SIG-M5 (cell line): ENCODE results near the gene GFOD1.
"Not testable (repeated sequence)": the region's sequence is repeated elsewhere in the genome, so short reads cannot be mapped to it uniquely, and the experiment has no call there.

Source experiments
- DNase-seq: peaks from one replicate; lab custom pipeline; 2025; lab: John Stamatoyannopoulos, UW

GFOD1 gene

DNA sequence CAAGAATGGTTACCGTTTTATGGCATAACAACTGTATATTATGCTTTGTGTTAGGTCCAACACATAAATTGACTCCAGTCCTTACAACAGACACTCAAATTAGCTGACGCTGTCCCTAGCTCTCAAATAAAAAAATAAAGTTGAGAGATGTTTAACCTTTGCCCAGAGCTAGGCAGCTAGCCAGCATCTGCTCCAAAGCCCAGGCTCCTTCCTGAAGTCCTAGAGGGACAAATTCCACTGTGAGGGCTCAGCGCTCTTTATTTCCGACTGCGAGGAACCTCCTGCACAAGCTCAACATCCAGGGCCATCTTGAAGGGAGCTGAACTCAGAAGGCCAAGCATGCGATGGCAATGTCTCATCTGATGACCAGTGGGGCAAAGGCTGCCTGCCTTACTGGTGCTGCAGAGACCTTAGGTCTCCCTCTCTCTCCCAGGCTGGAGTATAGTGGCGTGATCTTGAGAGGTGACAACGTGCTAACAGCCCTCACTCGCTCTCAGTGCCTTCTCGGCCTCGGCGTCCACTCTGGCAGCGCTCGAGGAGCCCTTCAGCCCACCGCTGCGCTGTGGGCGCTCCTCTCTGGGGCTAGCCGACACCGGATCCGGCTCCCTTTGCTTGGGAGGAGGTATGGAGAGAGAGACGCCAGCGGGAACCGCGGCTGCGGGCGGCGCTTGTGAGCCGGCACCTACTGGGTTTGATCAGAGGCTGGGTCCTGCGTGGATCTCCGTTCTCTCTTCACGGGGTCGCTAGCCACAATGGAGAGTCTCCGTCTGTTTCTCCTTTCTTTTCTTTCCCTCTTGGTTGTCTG, 24.7 kb upstream of the GFOD1 start:
- no peak for DNase-seq

DNA sequence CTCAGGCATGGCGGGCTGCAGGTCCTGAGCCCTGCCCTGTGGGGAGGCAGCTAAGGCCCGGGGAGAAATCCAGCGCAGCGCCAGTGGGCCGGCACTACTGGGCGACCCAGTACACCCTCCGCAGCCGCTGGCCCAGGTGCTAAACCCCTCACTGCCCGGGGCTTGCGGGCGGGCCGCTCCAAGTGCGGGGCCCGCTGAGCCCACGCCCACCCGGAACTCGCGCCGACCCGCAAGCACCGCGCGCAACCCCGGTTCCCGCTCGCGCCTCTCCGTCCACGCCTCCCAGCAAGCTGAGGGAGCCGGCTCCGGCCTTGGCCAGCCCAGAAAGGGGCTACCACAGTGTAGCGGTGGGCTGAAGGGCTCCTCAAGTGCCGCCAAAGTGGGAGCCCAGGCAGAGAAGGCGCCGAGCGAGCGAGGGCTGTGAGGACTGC, 23.8 kb upstream of the GFOD1 start:
- DNase-seq, result not testable (repeated sequence)

DNA sequence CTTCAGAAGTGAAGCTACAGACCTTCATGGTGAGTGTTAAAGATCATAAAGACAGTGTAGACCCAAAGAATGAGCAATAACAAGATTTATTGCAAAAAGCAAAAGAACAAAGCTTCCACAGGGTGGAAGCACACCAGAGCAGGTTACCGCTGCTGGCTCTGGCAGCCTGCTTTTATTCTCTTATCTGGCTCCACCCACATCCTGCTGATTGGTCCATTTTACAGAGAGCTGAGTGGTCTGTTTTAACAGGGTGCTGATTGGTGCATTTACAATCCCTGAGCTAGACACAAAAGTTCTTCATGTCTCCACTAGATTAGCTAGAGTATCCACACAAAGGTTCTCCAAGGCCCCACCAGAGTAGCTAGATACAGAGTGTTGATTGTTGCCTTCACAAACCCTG, 23.0 kb upstream of the GFOD1 start:
- DNase-seq, result not testable (repeated sequence)

DNA sequence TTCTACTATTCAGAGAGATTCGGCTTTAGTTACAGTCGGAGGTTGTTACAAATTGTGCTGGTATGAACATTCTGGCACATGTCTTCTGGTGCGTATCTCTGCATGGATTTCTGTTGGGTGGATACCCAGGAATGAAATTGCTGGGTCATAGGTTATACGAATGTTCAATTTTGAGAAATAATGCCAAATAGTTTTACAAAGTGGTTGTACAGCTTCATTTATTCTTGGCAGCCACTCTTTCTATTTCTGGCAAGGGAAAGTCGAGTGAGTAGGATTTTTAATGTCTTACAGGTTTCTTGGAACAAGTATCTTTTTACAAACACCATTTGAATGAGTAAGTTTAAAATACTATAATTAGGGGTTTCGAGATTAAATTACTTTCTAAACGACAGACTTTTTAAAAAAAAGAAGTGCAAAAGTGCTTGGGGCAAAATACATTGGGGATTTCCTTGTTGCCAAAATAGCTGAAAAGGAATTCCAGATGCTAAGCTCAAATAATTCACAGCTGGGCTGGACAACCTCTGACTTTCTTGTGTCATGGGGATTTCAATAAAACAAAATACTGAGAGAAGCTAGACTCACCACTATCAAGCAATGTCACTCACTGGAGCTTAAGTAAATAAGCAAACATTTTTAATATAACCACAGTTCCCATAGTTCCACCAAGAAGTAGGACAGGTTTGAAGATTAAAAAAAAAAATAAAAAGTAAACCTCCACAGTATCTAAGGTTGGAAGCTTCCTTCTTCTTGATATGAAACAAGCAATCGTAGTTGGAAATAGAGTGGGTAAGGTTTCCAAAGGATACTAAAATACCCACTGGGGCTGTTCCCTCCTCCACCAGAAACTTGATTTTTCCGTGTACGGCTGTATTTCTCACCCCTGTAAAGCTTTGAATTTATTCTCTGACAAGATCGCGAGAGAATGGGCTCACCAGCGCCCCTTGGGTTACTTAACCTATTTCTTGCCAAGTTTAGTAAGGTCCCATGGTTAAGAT, 21.6 kb upstream of the GFOD1 start:
- DNase-seq, result no peak

GRCh38 chr6:13507306-13507860, 20.0 kb upstream of the GFOD1 start:
- no peak for DNase-seq

GRCh38 chr6:13505345-13505734, 17.9 kb upstream of the GFOD1 start:
- no peak for DNase-seq

DNA sequence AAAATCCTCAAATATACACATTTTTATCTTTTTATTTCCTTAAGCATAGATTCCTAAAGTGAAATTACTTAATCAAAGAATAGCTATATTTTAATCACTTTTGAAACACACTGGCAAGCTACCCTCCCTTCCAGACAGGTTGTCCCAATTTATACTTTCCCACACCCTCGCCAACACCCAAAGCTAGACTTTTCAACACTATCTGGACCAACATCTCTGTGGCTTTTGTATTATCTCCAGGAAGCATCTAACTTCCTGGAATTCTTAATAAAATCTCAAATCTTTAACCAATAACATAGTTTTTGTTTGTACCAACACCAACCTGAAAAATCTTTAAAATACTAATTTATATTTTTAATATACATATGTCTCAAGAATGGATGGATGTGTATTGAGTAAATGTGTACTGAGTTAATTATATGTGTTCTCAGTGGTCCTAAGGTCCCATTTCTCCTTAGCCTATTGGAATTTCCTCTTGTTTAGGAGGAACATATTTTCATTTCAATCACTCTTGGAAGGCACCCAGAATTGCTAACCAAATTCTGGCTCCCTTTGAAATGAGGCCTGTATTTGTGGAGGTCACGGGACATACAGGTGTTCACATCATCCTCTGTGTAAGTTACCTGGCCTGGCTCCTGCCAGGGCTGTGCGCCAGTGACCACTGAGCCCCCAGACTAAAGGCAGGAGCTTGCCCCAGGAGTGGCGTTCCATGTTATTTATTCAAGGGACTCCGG, 17.4 kb upstream of the GFOD1 start:
- DNase-seq, result no peak

- DNase-seq, result no peak
Observed at GRCh38 chr6:13500915-13501314, 13.5 kb upstream of the GFOD1 start.

GRCh38 chr6:13500264-13500663, 12.9 kb upstream of the GFOD1 start:
- no peak for DNase-seq

DNA sequence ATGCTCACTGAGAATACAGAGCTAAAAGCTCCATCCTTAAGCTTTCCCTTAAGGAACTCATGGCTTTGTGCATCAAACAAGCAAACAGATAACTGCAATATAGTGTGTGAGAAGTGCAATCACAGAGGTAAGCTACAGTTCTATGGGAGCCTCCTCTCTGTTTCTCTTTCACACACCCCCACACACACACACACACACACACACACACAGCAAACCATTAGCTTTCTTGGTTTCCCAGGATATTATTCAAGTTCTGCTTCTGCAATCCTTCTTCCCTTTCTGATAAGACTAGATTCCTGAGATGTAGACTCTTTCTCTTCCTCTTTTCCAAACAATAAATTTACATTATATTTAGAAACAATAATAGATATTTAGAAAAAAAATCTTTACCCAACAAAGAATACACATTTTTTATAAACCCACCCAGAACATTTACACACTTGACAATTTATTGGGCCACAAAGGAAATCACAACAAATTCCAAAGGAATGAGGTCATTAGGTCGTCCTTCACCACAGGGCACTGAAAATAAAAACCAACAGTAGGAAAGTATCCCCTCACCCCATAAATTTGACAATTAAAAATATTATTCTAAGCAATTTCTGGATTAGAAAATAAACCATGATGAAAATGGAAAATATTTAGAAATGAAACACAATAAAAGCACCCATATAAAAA, 9.3 kb upstream of the GFOD1 start:
- no peak for DNase-seq

GRCh38 chr6:13495818-13496217, 8.4 kb upstream of the GFOD1 start:
- no peak for DNase-seq

DNA sequence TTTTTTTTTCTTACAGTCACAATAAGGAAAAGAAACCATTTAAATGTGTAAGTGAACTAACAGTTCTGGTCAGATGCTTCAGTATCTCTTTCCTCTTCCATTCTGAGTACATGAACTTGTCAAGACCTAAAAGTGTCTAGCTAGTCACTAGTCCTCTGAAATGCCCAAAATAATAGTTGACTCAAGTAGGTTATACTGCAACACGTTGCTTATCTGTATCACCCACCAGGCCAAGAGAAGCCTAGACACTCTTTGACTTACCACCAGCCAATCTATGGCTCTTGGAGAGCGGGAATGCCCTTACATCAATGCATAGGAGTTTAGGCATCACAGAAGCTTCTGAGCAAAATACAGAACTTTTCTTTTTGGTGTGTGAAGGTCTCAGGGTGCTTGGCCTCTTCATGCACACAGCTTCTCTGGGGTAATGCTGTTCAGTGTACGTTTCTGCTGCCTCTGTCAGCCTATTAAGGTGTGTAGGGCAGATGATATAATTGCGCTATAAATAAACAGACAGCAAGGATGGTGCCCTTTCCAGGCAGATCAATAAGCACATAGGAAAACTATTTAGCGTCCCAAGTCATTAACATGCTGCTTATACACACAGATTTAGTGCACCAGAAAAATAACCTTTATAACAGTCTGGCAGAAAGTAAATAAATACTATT, 7.8 kb upstream of the GFOD1 start:
- no peak for DNase-seq

- no peak for DNase-seq
Observed at GRCh38 chr6:13494137-13494536, 6.7 kb upstream of the GFOD1 start.

DNA sequence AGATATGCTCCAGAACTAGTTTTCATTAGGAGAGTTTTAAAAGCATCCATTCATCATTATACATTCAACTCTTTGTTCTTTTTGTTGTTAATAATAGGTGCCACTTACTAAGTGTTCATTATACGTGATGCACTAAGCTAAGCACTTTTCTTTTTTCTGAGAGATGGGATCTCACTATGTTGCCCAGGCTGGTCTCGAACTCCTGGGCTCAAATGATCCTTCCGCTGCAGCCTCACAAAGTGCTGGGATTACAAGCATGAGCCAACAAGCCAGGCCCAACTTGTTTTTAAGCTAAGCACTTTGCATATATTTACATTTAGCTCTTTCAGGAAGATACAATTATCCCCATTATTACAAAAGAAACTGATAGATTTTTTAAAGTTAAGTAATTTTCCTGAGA, 5.7 kb upstream of the GFOD1 start:
- DNase-seq, result no peak

GRCh38 chr6:13492357-13492756, 5.0 kb upstream of the GFOD1 start:
- DNase-seq, result no peak

DNA sequence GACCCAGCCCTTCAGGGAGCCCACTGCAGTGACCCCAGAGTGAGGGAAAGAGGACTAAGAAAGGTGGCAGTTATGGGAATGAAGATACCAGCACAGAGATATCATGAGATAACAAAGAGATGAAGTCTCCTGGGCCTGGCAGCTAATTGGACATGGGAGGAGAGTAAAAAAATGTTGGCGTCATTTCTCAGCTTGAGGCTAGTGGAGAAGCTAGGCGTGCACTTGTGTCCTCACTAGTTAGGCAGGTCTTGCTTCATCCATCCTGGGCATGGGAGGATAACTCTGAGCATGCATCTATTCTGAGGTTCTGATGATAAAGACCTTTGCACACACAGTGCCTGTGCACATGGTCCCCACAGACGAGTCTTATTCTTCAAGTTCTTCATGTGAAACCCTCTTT, 4.1 kb upstream of the GFOD1 start:
- no peak for DNase-seq

DNA sequence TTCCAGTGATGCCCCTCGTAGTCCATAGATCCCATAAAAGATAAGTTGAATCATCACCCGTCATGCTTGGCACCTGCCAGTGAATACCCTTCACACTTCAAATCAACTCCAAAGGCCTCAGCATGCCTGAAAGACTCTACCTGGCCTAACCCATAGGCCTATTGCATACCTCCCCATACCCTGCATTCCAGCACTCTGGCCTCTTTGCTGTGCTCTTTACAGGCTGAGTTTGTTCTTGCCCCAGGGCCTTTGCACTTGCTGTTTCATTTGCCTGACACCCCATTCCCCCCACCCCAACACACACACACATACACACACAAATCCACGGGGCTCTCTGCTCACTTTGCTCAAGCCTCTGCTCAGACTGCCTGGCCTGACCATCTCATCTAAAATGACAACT, 3.0 kb upstream of the GFOD1 start:
- no peak for DNase-seq

DNA sequence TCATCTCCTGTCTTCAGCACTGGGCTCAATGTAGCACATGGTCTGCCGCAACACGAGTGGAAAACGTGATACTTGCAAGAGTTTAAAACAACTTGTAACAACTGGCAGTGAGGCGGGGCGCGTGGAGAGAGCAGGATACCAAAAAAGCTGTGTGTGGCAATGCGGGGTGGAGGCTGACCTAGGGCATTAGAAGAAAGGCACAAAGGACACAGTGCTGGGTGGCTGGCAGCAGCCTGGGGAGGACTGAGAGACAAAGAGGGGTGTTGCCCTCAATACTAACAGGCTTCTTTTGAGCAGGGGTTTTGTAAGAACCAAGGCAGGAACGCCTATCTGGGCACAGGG, 1.5 kb upstream of the GFOD1 start:
- no peak for DNase-seq

DNA sequence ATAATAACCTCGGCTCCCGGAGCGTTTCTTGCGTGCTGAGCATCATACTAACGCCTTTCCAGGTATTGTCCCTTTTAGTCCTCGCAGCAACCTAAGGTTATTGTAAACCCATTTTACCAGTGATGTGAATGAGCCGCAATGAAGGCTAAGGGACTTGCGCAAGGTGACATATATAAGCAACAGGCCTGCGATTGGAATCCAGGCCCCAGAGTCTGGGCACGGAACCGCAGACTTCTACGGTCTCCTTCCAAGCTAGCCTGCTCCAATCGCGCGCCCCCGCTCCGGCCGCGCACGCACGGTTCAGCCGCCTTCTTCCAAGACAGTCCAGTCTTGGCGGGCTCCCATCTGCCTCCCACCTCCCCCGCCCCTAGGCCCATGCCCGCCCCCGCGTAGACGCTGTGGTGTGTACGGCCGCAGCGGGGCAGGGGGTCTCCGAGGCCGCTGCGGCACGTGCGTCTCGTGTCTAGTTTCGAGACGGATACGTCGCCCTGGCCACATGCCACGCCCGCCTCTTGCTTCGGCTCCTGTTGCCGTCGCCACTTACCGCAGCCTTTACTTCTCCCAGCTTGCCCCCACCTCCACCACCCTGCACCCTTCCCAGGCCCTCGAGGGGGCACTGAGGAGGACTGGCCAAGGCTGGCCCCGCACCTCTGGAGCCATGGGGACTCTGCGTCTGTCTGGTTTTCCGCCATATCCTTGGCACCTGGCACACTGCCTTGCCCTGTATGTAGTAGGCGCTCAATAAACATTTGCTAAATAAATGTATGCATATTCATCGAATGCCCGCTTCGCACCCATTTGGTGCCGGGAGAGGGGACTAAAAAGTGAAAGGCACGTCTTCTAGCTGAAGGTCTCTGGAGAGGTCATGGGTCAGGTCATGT, 855 bp upstream of the GFOD1 start:
- no peak for DNase-seq

DNA sequence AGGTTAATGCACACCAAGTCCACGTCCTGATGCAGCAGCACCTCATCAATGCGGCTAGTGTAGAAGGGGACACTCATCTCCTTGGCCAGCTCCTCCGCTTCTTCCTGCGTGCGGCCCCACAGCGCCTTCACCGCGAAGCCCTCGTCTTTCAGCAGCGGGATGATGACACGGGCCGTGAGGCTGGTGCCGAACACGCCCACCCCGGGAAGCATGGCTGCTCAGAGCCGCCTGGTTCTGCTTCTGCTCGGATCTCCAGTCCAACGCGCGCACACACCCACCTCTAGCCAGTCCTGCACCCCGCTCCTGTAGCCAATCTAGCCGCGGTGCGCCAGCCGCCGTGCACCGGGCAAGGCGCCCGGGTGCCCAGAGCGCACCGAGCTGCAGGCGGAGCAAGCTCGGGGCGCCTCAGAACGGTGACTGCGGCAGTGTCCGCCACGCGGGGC, 700 bp downstream of the GFOD1 start:
- DNase-seq, result no peak
